Lung (tissue), 12 donors: Measurements from ENCODE around the gene PHIP. TPM values are rescaled to one million over a fixed set of nuclear protein-coding genes. Genes with fewer than 3 reads are reported as not detected.

ENCODE experiments used
- ATAC-seq: fragments of 200-7000 bp; cut with Tn5 transposase; one replicate; pipeline ENCODE4 v1.9.1; 2020; ENCODE audit warnings: moderate number of reproducible peaks; ENCODE audit not compliant: insufficient read depth, low FRiP score
- DNase-seq, 3 donors: peaks; one replicate each; pipeline ENCODE4 v3.0.0-alpha.2; 2013 to 2017
- H3K27ac ChIP-seq, 2 donors: one replicate each; pipeline ENCODE4 v1.5.1; 2013; ENCODE audit warnings: mild to moderate bottlenecking in 2 of 2, moderate library complexity in 2 of 2, control low read depth in 1 of 2, inconsistent platforms in 1 of 2, low read depth in 1 of 2, low read length in 1 of 2
- H3K27me3 ChIP-seq, 3 donors: one replicate each; pipeline ENCODE4 v1.5.1; 2013; ENCODE audit warnings: low read length in 2 of 3; ENCODE audit not compliant: control insufficient read depth in 3 of 3, insufficient read depth in 3 of 3
- H3K36me3 ChIP-seq, 4 donors: one replicate each; pipeline ENCODE4 v1.5.1; 2013; ENCODE audit warnings: low read length in 4 of 4, mild to moderate bottlenecking in 1 of 4, moderate library complexity in 1 of 4; ENCODE audit not compliant: control insufficient read depth in 4 of 4, insufficient read depth in 4 of 4
- H3K4me1 ChIP-seq, 5 donors: one replicate each; pipeline ENCODE4 v1.5.1; 2013; ENCODE audit warnings: low read length in 5 of 5, mild to moderate bottlenecking in 2 of 5, moderate library complexity in 1 of 5; ENCODE audit not compliant: control insufficient read depth in 5 of 5, insufficient read depth in 5 of 5
- H3K4me3 ChIP-seq: one replicate; pipeline ENCODE4 v1.5.1; 2013; ENCODE audit warnings: mild to moderate bottlenecking, control low read depth, moderate library complexity
- H3K9ac ChIP-seq, 2 donors: one replicate each; pipeline ENCODE4 v1.5.1; 2013; ENCODE audit warnings: low read length in 2 of 2, control low read depth in 1 of 2; ENCODE audit not compliant: insufficient read depth in 1 of 2
- H3K9me3 ChIP-seq, 4 donors: one replicate each; pipeline ENCODE4 v1.5.1; 2013; ENCODE audit warnings: low read length in 3 of 4, mild to moderate bottlenecking in 1 of 4, moderate library complexity in 1 of 4; ENCODE audit not compliant: control insufficient read depth in 4 of 4, insufficient read depth in 3 of 4
- whole genome bisulfite sequencing, 2 donors: extraction: QIAGEN DNeasy Blood & Tissue Kit; methylation state at CpG; one replicate each; pipeline ENCODE4 v1.1.7; 2013; 5-methylcytosine and 5-hydroxymethylcytosine counted together
- polyA plus RNA-seq, 2 donors: library from polyadenylated mRNA; stranded (reverse); fragments of 200-250 nt; gene quantifications; one replicate each; pipeline ENCODE4 v1.2.1, GENCODE V29; 2013
- total RNA-seq, 2 donors: library from RNA; depleted of rRNA in 1 of 2; stranded (reverse); fragments of >200 nt in 1 of 2; gene quantifications; one replicate each; pipeline ENCODE4 v1.2.1, GENCODE V29; 2014 to 2021
- TF ChIP-seq, protein P1 (sequence below): IDR thresholded peaks from 2 replicates; pipeline ENCODE4 v1.5.1; 2012; ENCODE audit warnings: mild to moderate bottlenecking; ENCODE audit errors: control extremely low read depth, extremely low read depth
- donor health status: control.
- donor health status: control.
- donor health status: Bipolar disorder and iron deficiency.
- donor health status: healthy.
- donor health status: DM: yes; HTN: yes; CAD: no.

Gene PHIP
- total and polyA plus RNA-seq, 4 donors: 7.0 to 125 (median 19.1) TPM

- 89 to 93% methylated on average over 2 of the region's 2 CpGs for WGBS, 2 donors
- Histone ChIP-seq H3K27ac (no peak overlapping the region), H3K9me3 (no peaks in the 10 kb centered on the region), H3K4me1 (no peaks in the 10 kb centered on the region), H3K4me3 (no peak overlapping the region), H3K27me3 (no peaks in the 10 kb centered on the region), H3K36me3 (no peaks in the 10 kb centered on the region), H3K9ac (no peak overlapping the region)
- no peak for DNase-seq
- TF ChIP-seq, protein P1, sequence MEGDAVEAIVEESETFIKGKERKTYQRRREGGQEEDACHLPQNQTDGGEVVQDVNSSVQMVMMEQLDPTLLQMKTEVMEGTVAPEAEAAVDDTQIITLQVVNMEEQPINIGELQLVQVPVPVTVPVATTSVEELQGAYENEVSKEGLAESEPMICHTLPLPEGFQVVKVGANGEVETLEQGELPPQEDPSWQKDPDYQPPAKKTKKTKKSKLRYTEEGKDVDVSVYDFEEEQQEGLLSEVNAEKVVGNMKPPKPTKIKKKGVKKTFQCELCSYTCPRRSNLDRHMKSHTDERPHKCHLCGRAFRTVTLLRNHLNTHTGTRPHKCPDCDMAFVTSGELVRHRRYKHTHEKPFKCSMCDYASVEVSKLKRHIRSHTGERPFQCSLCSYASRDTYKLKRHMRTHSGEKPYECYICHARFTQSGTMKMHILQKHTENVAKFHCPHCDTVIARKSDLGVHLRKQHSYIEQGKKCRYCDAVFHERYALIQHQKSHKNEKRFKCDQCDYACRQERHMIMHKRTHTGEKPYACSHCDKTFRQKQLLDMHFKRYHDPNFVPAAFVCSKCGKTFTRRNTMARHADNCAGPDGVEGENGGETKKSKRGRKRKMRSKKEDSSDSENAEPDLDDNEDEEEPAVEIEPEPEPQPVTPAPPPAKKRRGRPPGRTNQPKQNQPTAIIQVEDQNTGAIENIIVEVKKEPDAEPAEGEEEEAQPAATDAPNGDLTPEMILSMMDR: no peak
- no peak for ATAC-seq
These were observed 39.7 kb upstream of the PHIP start for GRCh38 chr6:79117752-79118151.

DNA sequence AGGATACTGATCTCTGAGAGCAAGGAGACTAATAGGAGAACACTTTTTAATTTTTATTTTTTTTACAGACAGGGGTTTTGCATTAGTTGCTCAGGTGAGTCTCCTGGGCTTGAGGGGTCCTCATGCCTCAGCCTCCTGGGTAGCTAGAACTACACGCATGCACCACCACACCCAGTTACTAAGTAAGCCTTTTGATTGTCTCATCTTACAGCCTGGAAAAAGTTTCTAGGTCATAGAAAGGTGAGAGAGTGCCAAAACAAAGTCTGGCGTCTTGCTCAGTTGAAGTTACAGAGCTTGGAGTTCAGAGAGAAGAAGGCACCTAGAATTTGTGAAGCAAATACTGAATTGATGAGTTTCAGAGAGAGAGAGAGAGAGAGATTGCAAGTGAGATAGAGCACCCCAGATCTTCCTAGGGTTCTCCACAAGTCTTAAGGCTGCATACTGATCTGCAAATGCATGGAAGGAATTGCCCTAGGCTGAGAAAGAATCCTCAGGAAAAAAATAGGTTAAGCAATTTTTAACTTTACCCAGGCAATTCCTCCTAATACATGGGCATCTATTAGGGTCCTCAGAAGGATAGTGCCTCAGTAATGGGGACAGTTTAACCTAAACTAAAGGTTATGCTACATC is 37.6 kb upstream of the PHIP start:
- no peaks in the 10 kb centered on the region for H3K4me1 ChIP-seq
- no peak overlapping the region for H3K27ac ChIP-seq
- no peaks in the 10 kb centered on the region for H3K9me3 ChIP-seq
- no peak overlapping the region for H3K9ac ChIP-seq
- WGBS, 2 donors: 67 to 76% methylated on average over 2 of the region's 2 CpGs
- no peaks in the 10 kb centered on the region for H3K27me3 ChIP-seq
- no peaks in the 10 kb centered on the region for H3K36me3 ChIP-seq
- no peak for ATAC-seq
- no peak for DNase-seq
- H3K4me3 ChIP-seq: no peak overlapping the region
- TF ChIP-seq, protein P1: no peak

- Histone ChIP-seq H3K4me1 (no peaks in the 10 kb centered on the region), H3K36me3 (no peaks in the 10 kb centered on the region), H3K9me3 (no peaks in the 10 kb centered on the region), H3K27me3 (no peaks in the 10 kb centered on the region), H3K4me3 (no peak overlapping the region), H3K9ac (no peak overlapping the region), H3K27ac (no peak overlapping the region)
- TF ChIP-seq, protein P1: no peak
- ATAC-seq (no peak), DNase-seq (no peak)
These were observed 33.5 kb upstream of the PHIP start for GRCh38 chr6:79111549-79111948.

GRCh38 chr6:79101164-79101563 is 23.1 kb upstream of the PHIP start:
- Histone ChIP-seq H3K27ac (no peak overlapping the region), H3K9me3 (no peaks in the 10 kb centered on the region), H3K9ac (no peak overlapping the region), H3K27me3 (no peaks in the 10 kb centered on the region), H3K4me1 (no peaks in the 10 kb centered on the region), H3K4me3 (no peak overlapping the region), H3K36me3 (no peaks in the 10 kb centered on the region)
- TF ChIP-seq, protein P1: no peak
- ATAC-seq: no peak
- 94 to 98% methylated on average over 2 of the region's 2 CpGs for WGBS, 2 donors
- no peak for DNase-seq
